ENCODE measurements around the gene WASF3. TPM values are rescaled to one million over a fixed set of nuclear protein-coding genes. Genes with fewer than 3 reads are reported as not detected.
A peak's percentile ranks its signal among the peaks of the same experiment; 100 is the strongest.

Gene WASF3
- total and polyA plus RNA-seq, 2 experiments from 2014 or later = 9.9 to 20.7 TPM

DNA sequence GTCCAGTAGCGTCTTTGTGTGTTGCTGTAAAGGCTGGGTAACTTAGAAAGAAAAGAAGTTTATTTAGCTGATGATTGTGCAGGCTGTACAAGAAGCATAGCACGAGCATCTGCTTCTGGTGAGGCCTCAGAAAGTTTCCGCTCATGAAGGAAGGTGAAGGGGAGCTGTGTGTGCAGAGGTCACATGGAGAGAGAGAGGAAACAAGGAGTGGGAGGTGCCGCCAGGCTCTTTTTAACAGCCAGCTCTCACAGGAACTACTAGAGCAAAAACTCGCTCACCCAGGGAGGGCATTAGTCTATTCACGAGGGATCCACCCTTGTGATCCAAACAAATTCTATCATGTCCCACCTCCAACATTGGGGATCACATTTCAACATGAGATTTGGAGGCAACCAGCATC lies 103.3 kb downstream of the WASF3 start:
- Histone ChIP-seq H3K79me2 (replicated peaks; ENCODE audit: insufficient read depth) (no peaks in the 10 kb centered on the region), H3F3A (replicated peaks; ENCODE audit: low read depth) (no peaks in the 10 kb centered on the region), H3K4me1 (ENCODE audit: insufficient read depth) (no peaks in the 10 kb centered on the region), H3K4me2 (no peak overlapping the region), H2AFZ (no peak overlapping the region), H3K36me3 (ENCODE audit: insufficient read depth) (no peaks in the 10 kb centered on the region), H3K9me2 (ENCODE audit: insufficient read depth) (no peaks in the 10 kb centered on the region), H3K27ac (ENCODE audit: low read depth) (no peak overlapping the region), H4K20me1 (replicated peaks; ENCODE audit: insufficient read depth) (no peaks in the 10 kb centered on the region), H3K4me3 (no peak overlapping the region), H3K27me3 (ENCODE audit: insufficient read depth) (no peaks in the 10 kb centered on the region)
- H3K4me3 Mint-ChIP-seq = no peak overlapping the region
- H3K9me3 Mint-ChIP-seq = no peaks in the 10 kb centered on the region
- no peak for TF ChIP-seq JUNB (IDR thresholded peaks at IDR 0.05; ENCODE audit: unreplicated experiment)
- TF ChIP-seq ZNF331 (CRISPR knock-in tag; IDR thresholded peaks at IDR 0.05; ENCODE audit: low read depth) = no peak
- TF ChIP-seq, protein P1, sequence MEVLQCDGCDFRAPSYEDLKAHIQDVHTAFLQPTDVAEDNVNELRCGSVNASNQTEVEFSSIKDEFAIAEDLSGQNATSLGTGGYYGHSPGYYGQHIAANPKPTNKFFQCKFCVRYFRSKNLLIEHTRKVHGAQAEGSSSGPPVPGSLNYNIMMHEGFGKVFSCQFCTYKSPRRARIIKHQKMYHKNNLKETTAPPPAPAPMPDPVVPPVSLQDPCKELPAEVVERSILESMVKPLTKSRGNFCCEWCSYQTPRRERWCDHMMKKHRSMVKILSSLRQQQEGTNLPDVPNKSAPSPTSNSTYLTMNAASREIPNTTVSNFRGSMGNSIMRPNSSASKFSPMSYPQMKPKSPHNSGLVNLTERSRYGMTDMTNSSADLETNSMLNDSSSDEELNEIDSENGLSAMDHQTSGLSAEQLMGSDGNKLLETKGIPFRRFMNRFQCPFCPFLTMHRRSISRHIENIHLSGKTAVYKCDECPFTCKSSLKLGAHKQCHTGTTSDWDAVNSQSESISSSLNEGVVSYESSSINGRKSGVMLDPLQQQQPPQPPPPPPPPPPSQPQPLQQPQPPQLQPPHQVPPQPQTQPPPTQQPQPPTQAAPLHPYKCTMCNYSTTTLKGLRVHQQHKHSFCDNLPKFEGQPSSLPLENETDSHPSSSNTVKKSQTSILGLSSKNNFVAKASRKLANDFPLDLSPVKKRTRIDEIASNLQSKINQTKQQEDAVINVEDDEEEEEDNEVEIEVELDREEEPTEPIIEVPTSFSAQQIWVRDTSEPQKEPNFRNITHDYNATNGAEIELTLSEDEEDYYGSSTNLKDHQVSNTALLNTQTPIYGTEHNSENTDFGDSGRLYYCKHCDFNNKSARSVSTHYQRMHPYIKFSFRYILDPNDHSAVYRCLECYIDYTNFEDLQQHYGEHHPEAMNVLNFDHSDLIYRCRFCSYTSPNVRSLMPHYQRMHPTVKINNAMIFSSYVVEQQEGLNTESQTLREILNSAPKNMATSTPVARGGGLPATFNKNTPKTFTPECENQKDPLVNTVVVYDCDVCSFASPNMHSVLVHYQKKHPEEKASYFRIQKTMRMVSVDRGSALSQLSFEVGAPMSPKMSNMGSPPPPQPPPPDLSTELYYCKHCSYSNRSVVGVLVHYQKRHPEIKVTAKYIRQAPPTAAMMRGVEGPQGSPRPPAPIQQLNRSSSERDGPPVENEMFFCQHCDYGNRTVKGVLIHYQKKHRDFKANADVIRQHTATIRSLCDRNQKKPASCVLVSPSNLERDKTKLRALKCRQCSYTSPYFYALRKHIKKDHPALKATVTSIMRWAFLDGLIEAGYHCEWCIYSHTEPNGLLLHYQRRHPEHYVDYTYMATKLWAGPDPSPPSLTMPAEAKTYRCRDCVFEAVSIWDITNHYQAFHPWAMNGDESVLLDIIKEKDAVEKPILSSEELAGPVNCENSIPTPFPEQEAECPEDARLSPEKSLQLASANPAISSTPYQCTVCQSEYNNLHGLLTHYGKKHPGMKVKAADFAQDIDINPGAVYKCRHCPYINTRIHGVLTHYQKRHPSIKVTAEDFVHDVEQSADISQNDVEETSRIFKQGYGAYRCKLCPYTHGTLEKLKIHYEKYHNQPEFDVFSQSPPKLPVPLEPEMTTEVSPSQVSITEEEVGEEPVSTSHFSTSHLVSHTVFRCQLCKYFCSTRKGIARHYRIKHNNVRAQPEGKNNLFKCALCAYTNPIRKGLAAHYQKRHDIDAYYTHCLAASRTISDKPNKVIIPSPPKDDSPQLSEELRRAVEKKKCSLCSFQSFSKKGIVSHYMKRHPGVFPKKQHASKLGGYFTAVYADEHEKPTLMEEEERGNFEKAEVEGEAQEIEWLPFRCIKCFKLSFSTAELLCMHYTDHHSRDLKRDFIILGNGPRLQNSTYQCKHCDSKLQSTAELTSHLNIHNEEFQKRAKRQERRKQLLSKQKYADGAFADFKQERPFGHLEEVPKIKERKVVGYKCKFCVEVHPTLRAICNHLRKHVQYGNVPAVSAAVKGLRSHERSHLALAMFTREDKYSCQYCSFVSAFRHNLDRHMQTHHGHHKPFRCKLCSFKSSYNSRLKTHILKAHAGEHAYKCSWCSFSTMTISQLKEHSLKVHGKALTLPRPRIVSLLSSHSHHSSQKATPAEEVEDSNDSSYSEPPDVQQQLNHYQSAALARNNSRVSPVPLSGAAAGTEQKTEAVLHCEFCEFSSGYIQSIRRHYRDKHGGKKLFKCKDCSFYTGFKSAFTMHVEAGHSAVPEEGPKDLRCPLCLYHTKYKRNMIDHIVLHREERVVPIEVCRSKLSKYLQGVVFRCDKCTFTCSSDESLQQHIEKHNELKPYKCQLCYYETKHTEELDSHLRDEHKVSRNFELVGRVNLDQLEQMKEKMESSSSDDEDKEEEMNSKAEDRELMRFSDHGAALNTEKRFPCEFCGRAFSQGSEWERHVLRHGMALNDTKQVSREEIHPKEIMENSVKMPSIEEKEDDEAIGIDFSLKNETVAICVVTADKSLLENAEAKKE (CRISPR knock-in tag; IDR thresholded peaks at IDR 0.05) = no peak
- TF ChIP-seq, protein P2, sequence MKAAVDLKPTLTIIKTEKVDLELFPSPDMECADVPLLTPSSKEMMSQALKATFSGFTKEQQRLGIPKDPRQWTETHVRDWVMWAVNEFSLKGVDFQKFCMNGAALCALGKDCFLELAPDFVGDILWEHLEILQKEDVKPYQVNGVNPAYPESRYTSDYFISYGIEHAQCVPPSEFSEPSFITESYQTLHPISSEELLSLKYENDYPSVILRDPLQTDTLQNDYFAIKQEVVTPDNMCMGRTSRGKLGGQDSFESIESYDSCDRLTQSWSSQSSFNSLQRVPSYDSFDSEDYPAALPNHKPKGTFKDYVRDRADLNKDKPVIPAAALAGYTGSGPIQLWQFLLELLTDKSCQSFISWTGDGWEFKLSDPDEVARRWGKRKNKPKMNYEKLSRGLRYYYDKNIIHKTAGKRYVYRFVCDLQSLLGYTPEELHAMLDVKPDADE (IDR thresholded peaks at IDR 0.05) = no peak
- TF ChIP-seq EZH2 (IDR thresholded peaks at IDR 0.05; ENCODE audit: low read depth, unreplicated experiment) = no peak
- no peak for TF ChIP-seq CREB1 (CRISPR knock-in tag; IDR thresholded peaks at IDR 0.05; ENCODE audit: low read depth)
- TF ChIP-seq, protein P3, sequence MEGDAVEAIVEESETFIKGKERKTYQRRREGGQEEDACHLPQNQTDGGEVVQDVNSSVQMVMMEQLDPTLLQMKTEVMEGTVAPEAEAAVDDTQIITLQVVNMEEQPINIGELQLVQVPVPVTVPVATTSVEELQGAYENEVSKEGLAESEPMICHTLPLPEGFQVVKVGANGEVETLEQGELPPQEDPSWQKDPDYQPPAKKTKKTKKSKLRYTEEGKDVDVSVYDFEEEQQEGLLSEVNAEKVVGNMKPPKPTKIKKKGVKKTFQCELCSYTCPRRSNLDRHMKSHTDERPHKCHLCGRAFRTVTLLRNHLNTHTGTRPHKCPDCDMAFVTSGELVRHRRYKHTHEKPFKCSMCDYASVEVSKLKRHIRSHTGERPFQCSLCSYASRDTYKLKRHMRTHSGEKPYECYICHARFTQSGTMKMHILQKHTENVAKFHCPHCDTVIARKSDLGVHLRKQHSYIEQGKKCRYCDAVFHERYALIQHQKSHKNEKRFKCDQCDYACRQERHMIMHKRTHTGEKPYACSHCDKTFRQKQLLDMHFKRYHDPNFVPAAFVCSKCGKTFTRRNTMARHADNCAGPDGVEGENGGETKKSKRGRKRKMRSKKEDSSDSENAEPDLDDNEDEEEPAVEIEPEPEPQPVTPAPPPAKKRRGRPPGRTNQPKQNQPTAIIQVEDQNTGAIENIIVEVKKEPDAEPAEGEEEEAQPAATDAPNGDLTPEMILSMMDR (conservative IDR thresholded peaks at IDR 0.05; ENCODE audit: low read depth in 2 of 2) = no peak
- no peak for TF ChIP-seq POLR2AphosphoS5 (IDR thresholded peaks at IDR 0.05; ENCODE audit: low read depth)
- TF ChIP-seq STAT1 (IDR thresholded peaks at IDR 0.05; ENCODE audit: unreplicated experiment) = no peak
- no peak for TF ChIP-seq EZH2phosphoT487 (IDR thresholded peaks at IDR 0.05; ENCODE audit: unreplicated experiment)
- TF ChIP-seq NANOG (IDR thresholded peaks at IDR 0.05; ENCODE audit: borderline replicate concordance) = no peak
- no peak for TF ChIP-seq ZNF114 (CRISPR knock-in tag; IDR thresholded peaks at IDR 0.05)
- TF ChIP-seq, protein P4, sequence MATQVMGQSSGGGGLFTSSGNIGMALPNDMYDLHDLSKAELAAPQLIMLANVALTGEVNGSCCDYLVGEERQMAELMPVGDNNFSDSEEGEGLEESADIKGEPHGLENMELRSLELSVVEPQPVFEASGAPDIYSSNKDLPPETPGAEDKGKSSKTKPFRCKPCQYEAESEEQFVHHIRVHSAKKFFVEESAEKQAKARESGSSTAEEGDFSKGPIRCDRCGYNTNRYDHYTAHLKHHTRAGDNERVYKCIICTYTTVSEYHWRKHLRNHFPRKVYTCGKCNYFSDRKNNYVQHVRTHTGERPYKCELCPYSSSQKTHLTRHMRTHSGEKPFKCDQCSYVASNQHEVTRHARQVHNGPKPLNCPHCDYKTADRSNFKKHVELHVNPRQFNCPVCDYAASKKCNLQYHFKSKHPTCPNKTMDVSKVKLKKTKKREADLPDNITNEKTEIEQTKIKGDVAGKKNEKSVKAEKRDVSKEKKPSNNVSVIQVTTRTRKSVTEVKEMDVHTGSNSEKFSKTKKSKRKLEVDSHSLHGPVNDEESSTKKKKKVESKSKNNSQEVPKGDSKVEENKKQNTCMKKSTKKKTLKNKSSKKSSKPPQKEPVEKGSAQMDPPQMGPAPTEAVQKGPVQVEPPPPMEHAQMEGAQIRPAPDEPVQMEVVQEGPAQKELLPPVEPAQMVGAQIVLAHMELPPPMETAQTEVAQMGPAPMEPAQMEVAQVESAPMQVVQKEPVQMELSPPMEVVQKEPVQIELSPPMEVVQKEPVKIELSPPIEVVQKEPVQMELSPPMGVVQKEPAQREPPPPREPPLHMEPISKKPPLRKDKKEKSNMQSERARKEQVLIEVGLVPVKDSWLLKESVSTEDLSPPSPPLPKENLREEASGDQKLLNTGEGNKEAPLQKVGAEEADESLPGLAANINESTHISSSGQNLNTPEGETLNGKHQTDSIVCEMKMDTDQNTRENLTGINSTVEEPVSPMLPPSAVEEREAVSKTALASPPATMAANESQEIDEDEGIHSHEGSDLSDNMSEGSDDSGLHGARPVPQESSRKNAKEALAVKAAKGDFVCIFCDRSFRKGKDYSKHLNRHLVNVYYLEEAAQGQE (IDR thresholded peaks at IDR 0.05; ENCODE audit: unreplicated experiment) = no peak
- ATAC-seq (peak; percentile 45), DNase-seq (ENCODE audit: low spot score) (no peak)
- H3K4me1 Mint-ChIP-seq = peaks cover 8% of the 10 kb centered on the region
- H3K27ac Mint-ChIP-seq = no peak overlapping the region
- no peaks in the 10 kb centered on the region for H3K36me3 Mint-ChIP-seq (ENCODE audit: low read depth)
- peaks cover 2% of the 10 kb centered on the region for H3K27me3 Mint-ChIP-seq (ENCODE audit: insufficient read depth, low read depth, poor library complexity)

Data from GM23338 (cell line).